HepG2 (cell line): ENCODE data around the gene NDUFB8. TPM values are rescaled to one million over a fixed set of nuclear protein-coding genes. Genes with fewer than 3 reads are reported as not detected.

Source experiments
- BHLHE40 ChIP-seq: IDR thresholded peaks from 2 replicates; pipeline ENCODE4 v1.6.1; 2011; ENCODE audit warnings: low read length, improper control_type of control experiment
- FOXO1 ChIP-seq: sonication (generic); formaldehyde crosslinking; IDR thresholded peaks from 2 replicates; pipeline ENCODE4 v1.4.0; 2020; ENCODE audit warnings: missing genetic modification reagents
- HOXA3 ChIP-seq: sonication (generic); formaldehyde crosslinking; IDR thresholded peaks from 2 replicates; pipeline ENCODE4 v1.5.0; 2020; ENCODE audit warnings: missing genetic modification reagents
- MAF1 ChIP-seq: sonication (generic); formaldehyde crosslinking; IDR thresholded peaks from 2 replicates; pipeline ENCODE4 v1.5.0; 2020; ENCODE audit warnings: missing genetic modification reagents, borderline replicate concordance
- PRPF4 ChIP-seq: fragments of 200-400 bp; formaldehyde crosslinking; IDR thresholded peaks from 2 replicates; pipeline ENCODE4 v1.6.1; 2016; ENCODE audit warnings: low read length, low read depth; ENCODE audit not compliant: poor library complexity, severe bottlenecking
- RARG ChIP-seq: sonication (generic); formaldehyde crosslinking; IDR thresholded peaks from 2 replicates; pipeline ENCODE4 v1.4.0; 2020; ENCODE audit warnings: low read depth, mild to moderate bottlenecking, missing genetic modification reagents
- RFX1 ChIP-seq: fragments of 450-650 bp; IDR thresholded peaks from 2 replicates; pipeline ENCODE4 v1.6.1; 2017
- TERF1 ChIP-seq: sonication (generic); formaldehyde crosslinking; IDR thresholded peaks from 2 replicates; pipeline ENCODE4 v1.8.0; 2022; ENCODE audit warnings: mild to moderate bottlenecking, missing genetic modification reagents, moderate library complexity
- USF2 ChIP-seq, 2 experiments: sonication (generic) in 1 of 2; formaldehyde crosslinking in 1 of 2; IDR thresholded peaks; 2 replicates each; pipeline versions ENCODE4 v1.5.1 to v1.6.1; 2011 to 2020; ENCODE audit warnings: borderline replicate concordance in 1 of 2, low read depth in 1 of 2, low read length in 1 of 2, mild to moderate bottlenecking in 1 of 2, missing genetic modification reagents in 1 of 2, moderate library complexity in 1 of 2
- YY1 ChIP-seq: IDR thresholded peaks from 2 replicates; pipeline ENCODE4 v1.6.1; 2011; ENCODE audit warnings: low read length, low read depth, moderate library complexity, mild to moderate bottlenecking; ENCODE audit not compliant: insufficient read depth, insufficient replicate concordance
- ZNF263 ChIP-seq: sonication (generic); formaldehyde crosslinking; IDR thresholded peaks from 2 replicates; pipeline ENCODE4 v1.4.0; 2020; ENCODE audit warnings: missing genetic modification reagents
- polyA plus RNA-seq, 8 experiments: library from polyadenylated mRNA; depleted of rRNA in 3 of 8; stranded (reverse) in 7 of 8; unstranded in 1 of 8; fragments of >200 nt; fragmentation: Illumina TruSeq in 4 of 8; extraction: Trizol in 4 of 8; gene quantifications; 2 replicates each; pipeline versions ENCODE4 v1.2.1 to v1.2.3, GENCODE V29; 2011 to 2016; ENCODE audit warnings: low read depth in 4 of 8, missing spikeins in 1 of 8, mixed read lengths in 1 of 8; ENCODE audit not compliant: insufficient read depth in 1 of 8
- total RNA-seq, 5 experiments: library from RNA; depleted of rRNA; stranded (reverse); fragments of >200 nt; fragmentation: Illumina TruSeq; extraction: Trizol; gene quantifications; 2 replicates each; pipeline ENCODE4 v1.2.3, GENCODE V29; 2016; ENCODE audit warnings: low read depth in 1 of 5
- TF ChIP-seq, protein P1 (sequence below), 2 experiments: fragments of 450-650 bp in 1 of 2; sonication (generic) in 1 of 2; formaldehyde crosslinking; IDR thresholded peaks; 2 replicates each; pipeline versions ENCODE4 v1.5.0 to v1.8.0; 2020 to 2022; ENCODE audit warnings: mild to moderate bottlenecking in 1 of 2, missing genetic modification reagents in 1 of 2

The NDUFB8 gene
- total and polyA plus RNA-seq, 2 of the 13 experiments (the other 11 are each of a cell fraction or from before 2014, with no cell fraction given), result 210 to 216 TPM

DNA sequence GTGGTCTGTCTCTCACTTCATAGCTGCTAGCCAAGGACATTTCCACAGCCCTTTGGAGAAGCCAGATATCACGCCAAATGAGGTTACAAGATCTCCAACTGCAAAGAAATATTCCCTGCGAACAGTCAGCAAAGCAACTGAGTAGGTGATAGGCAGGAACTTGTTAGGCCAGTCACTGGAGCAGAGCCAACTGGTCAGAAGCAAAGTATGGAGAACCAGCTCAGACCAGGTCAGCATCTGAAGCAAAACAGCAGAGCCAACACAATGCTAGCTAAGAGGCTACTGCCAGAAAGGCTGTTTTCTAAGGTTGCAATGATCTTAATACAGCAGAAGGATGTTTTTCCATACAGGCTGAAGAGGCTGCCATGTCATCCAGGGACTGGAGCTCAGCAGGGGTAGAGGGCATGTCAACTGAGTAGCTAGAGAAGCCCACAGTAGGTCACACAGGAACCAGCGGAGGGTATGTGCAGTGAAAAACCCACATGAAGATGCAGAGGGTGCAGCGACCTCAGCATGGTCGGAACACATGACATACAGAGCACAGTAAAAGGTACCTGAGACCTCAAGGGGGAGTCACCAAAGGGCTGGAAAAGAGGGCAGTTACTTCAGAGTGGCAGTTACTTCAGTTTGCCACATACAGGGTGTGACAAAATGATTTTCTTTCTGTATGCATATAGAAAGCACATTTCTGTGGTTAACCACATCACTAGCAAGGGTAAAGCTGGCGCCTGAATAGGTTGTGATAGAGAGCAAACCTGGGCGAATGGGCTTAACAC, 18.9 kb downstream of the NDUFB8 start (continued):
- no peak for TF ChIP-seq ZNF263 (CRISPR knock-in tag)
- TF ChIP-seq BHLHE40, result no peak
- TF ChIP-seq PRPF4, result no peak
- no peak for TF ChIP-seq HOXA3 (CRISPR knock-in tag)
- TF ChIP-seq USF2 (IDR thresholded peaks at IDR 0.05; ENCODE audit: low read depth, low read length), result no peak
- TF ChIP-seq USF2 (CRISPR knock-in tag; IDR thresholded peaks at IDR 0.05; ENCODE audit: borderline replicate concordance), result no peak
- TF ChIP-seq YY1, result no peak
- TF ChIP-seq RFX1, result no peak
- TF ChIP-seq, protein P1, sequence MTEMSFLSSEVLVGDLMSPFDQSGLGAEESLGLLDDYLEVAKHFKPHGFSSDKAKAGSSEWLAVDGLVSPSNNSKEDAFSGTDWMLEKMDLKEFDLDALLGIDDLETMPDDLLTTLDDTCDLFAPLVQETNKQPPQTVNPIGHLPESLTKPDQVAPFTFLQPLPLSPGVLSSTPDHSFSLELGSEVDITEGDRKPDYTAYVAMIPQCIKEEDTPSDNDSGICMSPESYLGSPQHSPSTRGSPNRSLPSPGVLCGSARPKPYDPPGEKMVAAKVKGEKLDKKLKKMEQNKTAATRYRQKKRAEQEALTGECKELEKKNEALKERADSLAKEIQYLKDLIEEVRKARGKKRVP (CRISPR knock-in tag; IDR thresholded peaks at IDR 0.05), result no peak
- no peak for TF ChIP-seq MAF1
- no peak for TF ChIP-seq RARG
- no peak for TF ChIP-seq FOXO1 (CRISPR knock-in tag)
- TF ChIP-seq TERF1 (CRISPR knock-in tag), result no peak
- TF ChIP-seq, all 625 proteins: peak for 0
